COR-L47 (cell line): ENCODE data around the gene ABCA5.
A peak's percentile ranks its signal among the peaks of the same experiment; 100 is the strongest.

Experiments
- DNase-seq: peaks from one replicate; lab custom pipeline; 2025; lab: John Stamatoyannopoulos, UW

Gene ABCA5

DNA sequence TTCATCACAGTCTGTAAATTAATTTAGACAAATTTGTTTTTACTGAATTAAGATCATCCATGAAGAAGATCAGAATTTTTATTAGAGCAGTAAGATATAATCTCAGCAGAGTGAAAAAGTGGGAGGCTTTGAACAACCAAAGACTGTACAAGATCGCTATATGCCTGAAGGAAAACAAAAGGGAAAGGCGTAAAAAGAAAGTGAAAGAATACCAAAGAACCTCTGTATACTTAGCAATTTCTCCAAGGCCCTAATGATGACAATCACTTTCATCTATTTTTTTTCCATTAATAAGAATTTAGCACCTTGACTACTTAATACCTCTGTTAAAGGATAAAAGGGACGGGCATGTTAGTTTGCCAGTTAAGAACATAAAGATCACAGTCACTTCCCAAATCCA lies 59.7 kb downstream of the ABCA5 start:
- no peak for DNase-seq

GRCh38 chr17:69265873-69266272 lies 61.1 kb downstream of the ABCA5 start:
- DNase-seq: no peak

DNA sequence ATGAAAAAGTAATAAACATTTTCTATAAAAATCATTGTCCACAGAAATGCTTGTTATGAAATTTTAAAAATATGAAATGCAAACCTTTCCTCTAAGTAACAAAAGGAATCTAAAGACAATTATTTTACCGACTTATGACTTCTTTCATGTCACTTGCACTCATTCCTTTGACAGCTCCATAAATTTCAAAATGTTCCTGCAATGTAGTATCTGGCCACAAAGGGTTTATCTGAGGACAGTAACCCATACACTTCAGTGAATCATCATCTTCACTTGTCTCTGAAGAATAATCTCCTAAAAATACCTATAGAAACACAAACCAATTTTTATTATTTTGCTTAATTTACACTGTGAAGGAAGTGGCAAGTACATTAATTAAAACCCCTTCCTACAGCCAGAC lies 72.7 kb downstream of the ABCA5 start:
- no peak for DNase-seq

DNA sequence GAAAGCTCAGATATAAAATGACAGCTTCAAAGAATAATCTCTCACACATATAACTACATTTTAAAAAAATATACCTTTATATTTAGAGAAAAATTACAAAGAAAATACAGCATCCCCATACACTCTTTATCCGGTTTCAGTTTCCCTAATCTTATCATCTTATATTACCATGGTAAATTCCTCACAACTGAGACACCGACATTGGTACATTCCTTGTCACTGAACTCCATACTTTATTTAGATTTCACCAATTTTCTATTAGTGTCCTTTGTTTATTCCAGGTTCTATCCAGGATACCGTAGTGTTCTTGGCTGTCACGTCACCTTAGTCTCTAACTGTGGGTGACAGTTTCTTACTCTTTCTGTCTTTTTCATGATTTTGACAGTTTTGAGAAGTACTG lies 76.3 kb downstream of the ABCA5 start:
- DNase-seq: no peak

GRCh38 chr17:69246726-69247375 lies 80.1 kb downstream of the ABCA5 start:
- peak; percentile 44 for DNase-seq

- DNase-seq: no peak
These were observed 80.7 kb downstream of the ABCA5 start for GRCh38 chr17:69246202-69246601.

DNA sequence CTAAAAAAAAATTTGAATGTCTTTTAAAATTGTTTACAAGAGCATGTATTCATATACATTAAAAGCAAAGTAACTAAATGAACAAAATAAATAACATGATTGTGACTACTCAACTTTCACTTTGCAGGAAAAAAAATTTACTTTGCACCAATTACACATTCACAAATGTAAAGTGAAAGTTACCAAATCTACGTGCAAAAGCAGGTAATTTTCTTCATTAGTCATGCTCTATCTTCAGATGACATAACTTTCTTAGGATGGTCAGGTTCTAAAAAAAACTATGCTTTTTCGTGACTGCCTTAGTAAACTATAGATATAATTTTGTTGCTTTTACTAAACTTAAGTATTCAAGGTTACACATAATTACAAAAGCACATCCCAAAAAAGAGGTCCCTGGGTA lies 81.3 kb downstream of the ABCA5 start:
- DNase-seq: no peak

DNA sequence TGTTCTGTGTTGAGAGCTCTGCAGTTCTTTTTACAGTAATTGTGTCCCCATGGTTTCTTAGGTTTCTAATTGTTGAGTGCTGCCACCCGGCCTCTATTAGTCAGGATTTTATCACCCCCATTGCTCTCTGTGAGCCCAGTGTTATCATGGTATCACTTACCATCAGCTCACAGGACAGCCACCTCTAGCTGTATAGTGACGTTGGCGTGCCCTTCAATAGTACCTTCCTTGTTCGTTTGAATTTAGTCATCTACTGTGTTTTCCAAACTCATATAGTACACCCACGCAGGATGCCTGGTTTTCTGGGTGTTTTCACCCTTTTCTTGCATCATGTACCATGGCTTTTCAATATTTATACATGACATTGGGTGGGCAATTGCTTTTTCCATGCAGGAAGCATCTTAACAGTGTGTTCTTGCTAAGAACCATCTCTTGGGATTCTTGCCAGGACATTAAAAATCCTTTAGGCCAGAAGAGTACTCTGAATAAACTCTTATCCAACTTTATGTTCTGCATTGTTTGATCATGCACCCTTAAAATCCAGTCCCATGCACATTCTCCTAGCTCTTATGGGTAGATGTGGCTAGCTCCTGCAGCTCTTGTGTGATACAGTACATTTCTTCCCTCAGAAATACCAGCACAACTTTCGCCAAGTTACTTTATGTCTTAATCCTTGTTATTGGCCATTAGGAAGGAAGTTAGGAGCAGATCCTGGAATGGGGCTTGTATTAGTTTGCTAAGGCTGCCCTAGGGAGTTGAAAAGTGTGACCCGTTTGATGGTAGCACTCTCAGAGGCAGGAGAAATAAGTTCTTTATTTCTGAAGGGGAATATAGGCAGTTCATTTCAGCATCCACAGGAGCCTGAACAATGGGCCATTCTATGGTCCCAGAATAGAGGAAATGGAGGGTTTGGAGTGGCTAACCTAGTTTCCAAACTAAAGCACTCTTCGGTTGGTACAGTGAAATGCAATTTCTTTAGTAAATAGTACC lies 87.0 kb downstream of the ABCA5 start:
- no peak for DNase-seq

DNA sequence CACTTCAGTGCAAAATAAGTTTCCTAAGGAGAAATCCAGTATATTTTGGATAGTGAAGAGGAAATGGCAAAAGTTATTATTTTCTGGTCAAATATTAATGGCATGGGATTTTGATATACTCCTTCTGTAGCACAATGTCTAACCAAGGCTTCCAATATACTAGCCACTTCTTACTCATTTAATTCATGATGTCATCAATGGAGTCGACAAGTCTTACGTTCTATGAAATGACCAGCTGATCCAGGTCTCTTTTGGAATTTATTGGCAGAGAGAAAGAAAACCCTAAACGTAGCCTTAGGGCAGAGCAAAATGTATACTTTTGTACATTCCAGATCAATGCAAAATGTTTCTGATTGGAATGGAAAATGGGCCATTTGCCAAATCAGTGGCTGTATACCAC lies 90.0 kb downstream of the ABCA5 start:
- DNase-seq: no peak

DNA sequence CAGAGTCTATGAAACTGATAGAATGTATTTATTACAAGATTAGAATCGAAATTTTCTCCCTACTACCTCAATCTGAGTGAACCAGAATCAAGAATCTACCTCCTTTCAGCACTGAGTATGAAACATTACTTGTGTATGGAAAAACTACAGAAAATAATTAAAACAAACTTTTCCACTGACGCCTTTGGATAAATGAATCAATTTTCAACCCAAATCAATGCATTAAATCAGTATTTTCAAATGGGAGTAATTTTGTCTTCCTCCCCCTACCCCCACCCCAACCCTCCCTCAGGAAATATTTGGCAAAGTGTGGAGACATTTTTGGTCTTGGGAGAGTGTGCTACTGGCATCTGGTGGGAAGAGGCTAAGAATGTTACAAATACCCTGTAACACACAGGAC lies 90.5 kb downstream of the ABCA5 start:
- DNase-seq: no peak

GRCh38 chr17:69235338-69236058 lies 91.4 kb downstream of the ABCA5 start:
- peak; percentile 78 for DNase-seq

- DNase-seq: no peak
These were observed 94.3 kb downstream of the ABCA5 start for GRCh38 chr17:69232650-69233049.

GRCh38 chr17:69231521-69231920 lies 95.4 kb downstream of the ABCA5 start:
- DNase-seq: no peak

DNA sequence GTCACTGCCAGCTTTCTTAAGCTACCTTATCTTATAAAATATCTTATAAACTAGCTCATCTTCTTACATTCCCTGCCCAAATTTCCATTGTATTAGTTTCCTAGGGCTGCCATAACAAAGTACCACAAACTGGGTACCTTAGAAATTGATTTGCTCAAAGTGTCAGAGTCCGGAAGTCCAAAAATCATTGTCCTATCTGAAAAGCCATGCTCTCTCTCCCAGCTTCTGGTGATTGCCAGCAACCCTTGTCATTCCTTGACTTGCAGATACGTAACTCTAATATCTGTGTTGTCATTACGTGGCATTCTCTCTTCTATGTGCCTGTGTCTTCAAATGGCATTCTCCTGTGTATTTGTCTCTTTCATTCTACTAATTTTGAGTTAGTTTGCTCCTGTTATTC lies 96.0 kb downstream of the ABCA5 start:
- DNase-seq: no peak

DNA sequence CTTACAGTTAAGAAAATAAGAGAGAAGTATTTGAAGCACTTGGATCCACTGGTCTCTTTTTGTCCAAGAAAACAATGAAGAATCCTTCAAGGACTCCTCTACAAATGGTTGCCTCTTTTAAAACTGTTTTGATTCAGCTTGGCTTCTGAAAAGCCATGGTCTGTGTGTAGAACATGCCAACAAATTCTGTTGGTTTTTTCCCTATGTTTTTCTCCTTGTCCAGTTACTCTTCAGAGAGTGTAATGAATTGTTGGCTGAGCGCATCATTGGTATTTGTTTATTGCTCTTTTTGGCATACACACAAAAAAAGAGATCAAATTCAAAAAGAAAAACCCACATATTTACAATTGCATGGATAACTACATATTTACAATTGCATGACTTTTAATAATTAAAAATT lies 98.4 kb downstream of the ABCA5 start, which contains the start of gene ABCA10:
ABCA10 (minus strand) TSS at position 249 of the 400 bp plus-strand sequence. CDS start 3,466 bp downstream, outside the sequence.
- DNase-seq: no peak

GRCh38 chr17:69228018-69228417 lies 98.9 kb downstream of the ABCA5 start:
- DNase-seq: no peak

GRCh38 chr17:69227541-69227940 lies 99.4 kb downstream of the ABCA5 start:
- no peak for DNase-seq

DNA sequence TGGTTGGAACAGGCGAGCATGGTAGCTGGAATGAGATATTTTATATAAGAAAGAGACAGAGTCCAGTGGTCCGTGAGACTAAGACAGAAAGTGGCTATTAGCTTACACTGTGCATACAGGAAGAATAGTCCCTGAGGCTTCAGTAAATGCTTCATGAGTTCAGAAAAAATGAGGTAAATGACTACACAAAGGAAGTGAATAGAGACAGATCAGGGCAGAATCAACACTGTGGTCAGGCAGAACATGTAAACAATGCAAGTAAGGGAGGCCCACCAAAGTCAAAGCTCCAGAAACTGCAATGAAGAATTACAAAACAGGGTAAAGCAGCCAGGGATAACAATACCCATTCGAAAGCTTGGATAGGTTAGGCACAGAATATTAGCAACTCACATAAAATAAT lies 103.1 kb downstream of the ABCA5 start:
- no peak for DNase-seq

GRCh38 chr17:69222707-69223258 lies 104.2 kb downstream of the ABCA5 start:
- no peak for DNase-seq

DNA sequence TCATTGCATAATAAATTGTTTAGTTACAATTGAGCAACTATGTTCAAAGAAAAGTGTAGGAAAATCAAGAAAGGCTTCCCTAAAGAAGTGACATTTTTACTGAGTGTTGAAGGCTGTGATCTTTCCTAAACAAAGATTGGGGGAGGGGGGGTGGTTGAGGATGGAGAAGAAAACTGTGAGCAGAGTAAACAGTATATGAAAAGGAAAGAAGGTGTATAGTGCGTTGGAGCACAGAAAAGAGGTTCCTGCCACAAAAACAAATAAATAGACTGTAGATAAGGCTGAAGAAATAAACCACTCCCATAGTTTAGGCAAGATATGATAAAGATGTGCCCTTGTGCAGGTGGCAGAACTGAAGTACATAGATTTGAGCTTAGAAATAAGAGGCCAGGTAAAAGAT lies 106.8 kb downstream of the ABCA5 start:
- DNase-seq: no peak

DNA sequence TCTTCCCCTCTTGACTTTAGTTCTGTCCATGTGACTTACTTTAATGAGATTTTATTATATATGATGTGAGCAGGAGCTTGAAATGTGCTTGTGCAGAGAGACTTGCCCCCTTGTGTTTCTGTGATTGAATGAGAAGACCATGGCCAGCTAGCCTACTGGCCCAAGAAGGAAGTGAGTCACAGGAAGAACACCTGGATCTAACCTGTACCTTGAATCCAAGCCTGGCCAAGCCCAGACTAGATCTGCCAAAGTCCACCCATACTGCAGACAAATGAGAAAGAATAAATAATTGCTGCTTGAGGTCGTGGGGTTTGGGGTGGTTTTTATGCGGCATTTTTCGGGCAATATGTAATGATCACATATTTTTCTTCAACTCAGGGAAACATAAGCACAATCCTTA lies 107.9 kb downstream of the ABCA5 start:
- DNase-seq: no peak
